ENCODE measurements around the gene C17orf75. TPM values are rescaled to one million over a fixed set of nuclear protein-coding genes. Genes with fewer than 3 reads are reported as not detected.

Gene C17orf75
- total RNA-seq, 4 donors from 2014 or later, result 3.1 to 8.5 (median 7.5) TPM

DNA sequence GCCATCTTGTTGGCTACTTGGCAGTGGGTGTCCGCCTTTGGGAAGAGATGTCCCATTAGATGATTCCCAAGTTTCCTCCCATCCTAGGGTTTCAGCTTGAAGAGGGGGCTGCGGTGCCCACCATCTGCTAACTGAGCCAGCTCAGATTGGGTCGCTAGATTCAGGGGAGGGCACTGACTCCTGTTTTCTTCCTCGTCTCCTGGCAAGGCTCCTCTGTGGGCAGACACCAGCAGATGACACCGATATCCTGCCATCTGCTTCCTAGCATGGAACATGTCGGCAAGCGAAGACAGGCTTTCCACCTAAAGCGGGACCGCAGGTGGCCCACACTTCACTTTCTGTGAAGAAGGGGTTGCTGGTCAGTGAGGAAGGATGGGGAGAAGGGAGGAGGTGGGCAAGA, 27.3 kb downstream of the C17orf75 start:
- TF ChIP-seq, protein P1, sequence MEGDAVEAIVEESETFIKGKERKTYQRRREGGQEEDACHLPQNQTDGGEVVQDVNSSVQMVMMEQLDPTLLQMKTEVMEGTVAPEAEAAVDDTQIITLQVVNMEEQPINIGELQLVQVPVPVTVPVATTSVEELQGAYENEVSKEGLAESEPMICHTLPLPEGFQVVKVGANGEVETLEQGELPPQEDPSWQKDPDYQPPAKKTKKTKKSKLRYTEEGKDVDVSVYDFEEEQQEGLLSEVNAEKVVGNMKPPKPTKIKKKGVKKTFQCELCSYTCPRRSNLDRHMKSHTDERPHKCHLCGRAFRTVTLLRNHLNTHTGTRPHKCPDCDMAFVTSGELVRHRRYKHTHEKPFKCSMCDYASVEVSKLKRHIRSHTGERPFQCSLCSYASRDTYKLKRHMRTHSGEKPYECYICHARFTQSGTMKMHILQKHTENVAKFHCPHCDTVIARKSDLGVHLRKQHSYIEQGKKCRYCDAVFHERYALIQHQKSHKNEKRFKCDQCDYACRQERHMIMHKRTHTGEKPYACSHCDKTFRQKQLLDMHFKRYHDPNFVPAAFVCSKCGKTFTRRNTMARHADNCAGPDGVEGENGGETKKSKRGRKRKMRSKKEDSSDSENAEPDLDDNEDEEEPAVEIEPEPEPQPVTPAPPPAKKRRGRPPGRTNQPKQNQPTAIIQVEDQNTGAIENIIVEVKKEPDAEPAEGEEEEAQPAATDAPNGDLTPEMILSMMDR (IDR thresholded peaks at IDR 0.05; ENCODE audit: low read depth), result no peak

DNA sequence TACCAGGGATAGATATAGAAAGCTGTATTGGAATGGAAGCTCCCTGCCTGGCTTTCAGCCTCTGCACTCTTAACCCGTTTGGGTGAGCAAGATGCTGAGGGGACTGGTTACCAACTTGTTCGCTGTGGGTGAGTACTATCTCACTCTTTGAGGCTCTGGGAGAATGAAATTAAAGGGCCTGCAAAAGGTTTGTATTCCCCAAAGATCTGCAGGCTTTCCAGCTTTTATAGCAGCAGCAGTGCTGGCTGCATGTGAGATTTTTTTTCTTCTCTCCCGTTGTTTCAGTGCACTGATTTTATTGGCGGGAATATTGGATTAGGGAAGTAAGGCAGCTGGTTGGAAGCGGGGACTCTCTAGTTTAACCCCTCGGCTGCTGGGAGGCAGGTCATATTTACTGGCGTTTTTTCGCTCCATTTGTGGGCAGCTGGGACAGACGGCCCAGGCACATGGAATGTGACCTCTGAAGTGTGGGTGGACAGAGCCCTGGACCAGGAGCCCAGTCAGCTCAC, 30.9 kb downstream of the C17orf75 start:
- TF ChIP-seq, protein P1 (IDR thresholded peaks at IDR 0.05; ENCODE audit: low read depth), result no peak

DNA sequence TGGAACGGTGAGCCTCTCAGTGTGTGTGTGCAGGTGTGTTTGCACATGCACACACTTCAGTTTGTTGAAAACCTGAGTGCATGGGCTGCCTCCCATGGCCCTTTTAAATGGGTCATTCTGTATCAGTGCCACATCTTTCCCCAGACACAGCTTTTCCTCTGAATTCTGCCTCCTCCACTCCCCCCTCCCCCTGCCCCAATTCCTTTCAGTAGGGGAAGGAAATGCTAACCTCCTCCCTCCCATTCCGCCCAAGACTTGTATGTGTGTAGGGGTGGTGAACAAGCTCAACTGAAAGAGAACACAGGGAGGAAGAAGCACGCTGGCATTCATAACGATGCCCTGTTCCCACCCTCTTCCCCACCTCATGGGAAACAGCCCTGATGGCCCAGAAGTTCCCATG, 34.3 kb downstream of the C17orf75 start:
- TF ChIP-seq, protein P1 (IDR thresholded peaks at IDR 0.05; ENCODE audit: low read depth), result no peak

DNA sequence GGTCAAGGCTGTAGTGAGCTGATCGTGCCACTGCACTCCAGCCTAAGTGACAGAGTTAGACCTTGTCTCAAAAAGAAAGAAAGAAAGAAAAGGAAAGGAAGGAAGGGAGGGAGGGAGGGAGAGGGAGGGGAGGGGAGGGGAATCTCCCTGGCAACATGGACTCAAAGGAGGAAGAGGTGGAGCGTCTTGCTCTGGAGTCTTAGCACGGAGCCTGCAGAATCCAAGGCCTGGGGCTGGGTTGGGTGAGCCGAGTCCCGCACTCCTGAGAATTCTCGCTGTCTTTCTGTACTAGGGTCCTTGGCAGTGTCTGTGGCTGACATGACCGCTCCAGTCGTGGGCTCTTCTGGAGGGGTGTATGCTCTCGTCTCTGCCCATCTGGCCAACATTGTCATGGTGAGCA, 36.9 kb downstream of the C17orf75 start:
- TF ChIP-seq, protein P1 (IDR thresholded peaks at IDR 0.05; ENCODE audit: low read depth), result no peak

DNA sequence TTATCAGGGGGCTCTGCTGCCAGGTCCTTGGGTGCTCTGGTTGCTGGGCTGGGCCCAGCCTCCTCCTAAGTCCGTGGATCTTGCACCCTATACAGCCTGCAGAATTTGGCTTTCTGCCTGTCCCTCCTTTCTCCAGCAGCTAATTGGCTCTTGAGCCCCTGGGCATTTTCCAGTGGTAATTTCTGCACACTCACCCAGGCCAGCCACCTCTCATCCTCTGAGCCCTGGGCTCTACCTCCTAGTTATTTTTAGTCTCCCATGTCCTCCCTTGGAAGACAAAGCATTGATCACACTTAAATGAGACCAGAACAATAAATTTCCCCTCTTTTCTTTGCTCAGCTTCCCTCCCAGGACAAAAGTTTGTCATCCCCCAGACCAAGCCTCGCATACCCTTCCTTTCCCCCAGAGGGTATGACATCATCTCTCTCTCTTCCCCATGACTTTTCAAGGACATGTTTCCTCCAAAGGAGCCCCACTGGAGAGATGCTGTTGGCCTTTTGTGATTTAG, 38.1 kb downstream of the C17orf75 start:
- TF ChIP-seq, protein P1 (IDR thresholded peaks at IDR 0.05; ENCODE audit: low read depth), result no peak

DNA sequence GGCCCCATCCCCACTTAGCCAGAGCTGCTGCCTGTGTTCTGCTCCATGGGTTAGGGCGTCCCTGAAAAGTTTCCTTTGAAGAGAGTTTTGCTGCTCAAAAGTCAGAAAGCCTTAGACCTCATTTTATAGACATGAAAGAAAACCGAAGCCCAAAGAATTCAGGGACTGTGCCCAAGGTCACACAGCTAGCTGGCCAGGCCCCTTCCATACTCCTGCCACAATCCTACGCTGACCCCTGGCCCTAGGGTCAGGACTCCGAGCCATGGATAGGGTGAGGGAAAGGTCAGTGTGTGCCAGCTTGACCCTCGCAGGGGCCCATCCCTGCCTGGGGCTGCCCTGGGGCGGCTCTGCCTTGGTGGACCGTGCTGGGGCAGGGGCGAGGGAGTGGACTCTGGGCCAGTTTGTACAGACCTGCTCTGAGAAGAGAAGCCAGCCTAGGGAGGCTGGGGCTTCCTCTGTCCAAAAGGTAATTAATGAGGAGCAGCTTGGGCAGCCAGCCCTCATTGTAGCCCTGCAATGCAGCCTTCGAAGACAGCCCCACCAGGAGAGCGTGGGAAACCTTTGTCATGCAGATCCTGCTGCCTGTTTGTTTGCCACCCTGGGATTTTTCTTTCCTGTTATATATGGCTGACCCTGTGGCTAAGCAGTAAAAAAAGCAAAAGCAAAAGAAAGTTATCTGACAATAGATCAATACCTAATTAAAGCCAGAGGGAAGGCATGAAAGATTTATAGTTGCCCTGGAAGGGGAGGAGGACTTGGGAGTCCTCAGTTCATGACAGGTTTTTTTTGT, 38.9 kb downstream of the C17orf75 start:
- TF ChIP-seq, protein P1 (IDR thresholded peaks at IDR 0.05; ENCODE audit: low read depth), result no peak

DNA sequence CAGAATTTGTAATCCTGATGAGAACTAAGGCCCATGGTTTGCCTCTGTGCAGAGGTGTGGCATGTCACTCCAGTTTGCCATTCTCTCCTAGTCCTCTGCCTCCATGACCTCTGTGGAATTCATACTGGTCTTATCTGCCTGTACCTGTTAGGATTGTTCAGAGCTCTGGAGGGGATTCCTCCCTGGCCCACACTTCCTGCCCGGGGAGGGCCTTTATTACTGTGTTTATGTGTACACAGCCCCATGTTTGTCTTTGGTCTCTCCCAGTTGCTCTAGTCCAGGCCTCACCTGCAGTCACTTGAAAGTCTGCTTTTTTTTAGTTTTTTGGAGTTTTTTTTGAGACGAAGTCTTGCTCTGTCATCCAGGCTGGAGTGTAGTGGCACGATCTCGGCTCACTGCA, 39.9 kb downstream of the C17orf75 start:
- TF ChIP-seq, protein P1 (IDR thresholded peaks at IDR 0.05; ENCODE audit: low read depth), result no peak

Data from subcutaneous adipose tissue (tissue), 4 donors.